CD4-positive, alpha-beta T cell treated with Interferon gamma for 1 hour (primary cell): ENCODE results near the gene EFNA1.
"Not testable (repeated sequence)": the region's sequence is repeated elsewhere in the genome, so short reads cannot be mapped to it uniquely, and the experiment has no call there.

Source experiments
- DNase-seq: peaks from one replicate; pipeline ENCODE4 v3.0.0-alpha.2; 2020

EFNA1 gene

DNA sequence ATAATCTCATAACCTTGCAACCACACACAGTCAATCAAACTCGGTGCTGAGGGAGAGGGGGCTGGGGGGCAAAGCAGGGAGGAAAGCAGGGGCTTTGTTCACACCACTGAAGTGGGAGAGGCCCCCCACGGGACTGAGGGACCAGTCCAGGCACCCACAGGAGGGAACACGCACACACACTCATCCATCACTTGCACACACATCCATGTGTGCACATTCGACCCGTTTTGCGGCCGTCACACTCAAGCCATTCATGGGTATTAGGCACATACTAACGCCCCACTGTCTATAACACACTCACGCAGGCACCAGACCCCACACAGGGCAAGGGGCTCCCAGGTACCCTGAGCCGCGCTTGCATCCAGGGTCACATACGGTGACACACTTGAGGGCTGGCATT, 35.0 kb upstream of the EFNA1 start:
- DNase-seq, result no peak

DNA sequence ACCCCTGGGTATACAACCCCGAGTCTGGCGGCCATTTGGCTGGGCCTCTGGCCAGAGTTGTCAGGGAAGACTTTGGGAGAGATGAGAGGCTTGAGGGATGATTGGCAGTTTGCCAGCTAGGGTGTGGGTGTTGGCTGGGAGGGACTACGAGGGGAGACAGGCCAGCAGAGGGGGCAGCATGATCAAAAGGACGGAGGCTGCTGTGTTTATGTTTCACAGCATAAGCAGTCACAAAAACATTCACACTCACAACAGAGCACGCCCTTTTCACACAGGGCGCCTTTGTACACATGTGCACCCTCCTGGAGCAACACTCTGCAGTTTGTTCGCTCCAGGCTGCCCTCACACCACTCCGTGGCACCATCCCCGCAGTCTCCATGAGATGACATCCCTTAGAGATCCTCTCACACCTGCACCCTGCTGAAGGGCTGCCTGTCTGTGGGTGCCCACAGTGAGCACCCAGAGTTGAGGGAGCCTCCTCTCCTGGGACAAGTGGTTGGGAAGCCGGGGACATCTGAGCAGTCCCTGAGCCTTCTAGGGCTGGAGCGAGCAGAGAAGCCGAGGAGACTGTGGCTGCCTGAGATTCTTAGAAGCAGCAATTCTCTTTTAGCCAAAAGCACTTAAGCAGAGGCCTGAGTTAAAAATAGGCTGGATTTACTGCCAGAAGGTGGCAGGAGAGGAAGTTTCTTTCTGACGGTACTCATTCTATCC, 33.6 kb upstream of the EFNA1 start:
- DNase-seq, result no peak

DNA sequence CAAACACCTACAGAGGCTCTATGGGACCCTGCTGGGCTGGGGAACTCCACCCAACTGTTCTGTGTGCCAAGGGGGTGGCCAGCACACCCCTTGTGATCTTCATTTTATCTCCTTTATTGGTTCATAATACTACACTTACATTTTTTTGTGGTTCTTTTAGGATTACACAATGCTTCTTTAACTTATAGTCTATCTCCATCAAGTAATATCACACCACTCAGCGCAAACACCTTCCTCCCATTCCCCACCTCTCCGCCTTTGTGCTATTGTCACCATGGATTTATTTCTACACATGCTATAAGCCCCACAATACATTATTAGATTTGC, 33.1 kb upstream of the EFNA1 start:
- no peak for DNase-seq

DNA sequence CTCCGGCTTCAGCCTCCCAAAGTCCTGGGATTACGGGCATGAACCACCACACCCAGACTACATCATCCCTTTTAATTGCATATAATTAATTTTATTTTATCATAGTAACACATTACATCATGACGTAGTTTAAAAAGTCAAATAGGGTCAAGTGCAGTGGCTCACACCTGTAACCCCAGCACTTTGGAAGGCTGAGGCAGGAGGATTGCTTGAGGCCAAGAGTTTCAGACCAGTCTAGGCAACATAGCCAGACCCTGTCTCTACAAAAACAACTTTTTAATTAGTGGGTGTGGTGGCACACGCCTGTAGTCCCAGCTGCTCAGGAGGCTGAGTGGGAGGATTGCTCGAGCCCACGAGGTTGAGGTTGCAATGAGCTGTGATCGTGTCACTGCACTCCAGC, 28.3 kb upstream of the EFNA1 start:
- DNase-seq, result no peak

DNA sequence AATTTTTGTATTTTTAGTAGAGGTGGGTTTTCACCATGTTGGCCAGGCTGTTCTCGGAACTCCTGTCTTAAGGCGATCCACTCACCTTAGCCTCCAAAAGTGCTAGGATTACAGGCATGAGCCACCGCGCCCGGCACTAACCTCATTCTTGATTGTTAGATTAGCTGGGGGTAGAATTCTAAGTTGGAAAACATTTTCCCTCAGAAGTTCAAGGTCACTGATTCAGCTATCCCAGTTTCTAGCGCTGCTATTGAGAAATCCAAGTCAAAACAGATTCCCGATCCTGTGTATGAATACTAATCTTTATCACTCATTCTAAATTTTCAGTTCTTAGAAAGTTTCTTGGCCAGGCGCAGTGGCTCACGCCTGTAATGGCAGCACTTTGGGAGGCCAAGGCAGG, 24.4 kb upstream of the EFNA1 start:
- no peak for DNase-seq

DNA sequence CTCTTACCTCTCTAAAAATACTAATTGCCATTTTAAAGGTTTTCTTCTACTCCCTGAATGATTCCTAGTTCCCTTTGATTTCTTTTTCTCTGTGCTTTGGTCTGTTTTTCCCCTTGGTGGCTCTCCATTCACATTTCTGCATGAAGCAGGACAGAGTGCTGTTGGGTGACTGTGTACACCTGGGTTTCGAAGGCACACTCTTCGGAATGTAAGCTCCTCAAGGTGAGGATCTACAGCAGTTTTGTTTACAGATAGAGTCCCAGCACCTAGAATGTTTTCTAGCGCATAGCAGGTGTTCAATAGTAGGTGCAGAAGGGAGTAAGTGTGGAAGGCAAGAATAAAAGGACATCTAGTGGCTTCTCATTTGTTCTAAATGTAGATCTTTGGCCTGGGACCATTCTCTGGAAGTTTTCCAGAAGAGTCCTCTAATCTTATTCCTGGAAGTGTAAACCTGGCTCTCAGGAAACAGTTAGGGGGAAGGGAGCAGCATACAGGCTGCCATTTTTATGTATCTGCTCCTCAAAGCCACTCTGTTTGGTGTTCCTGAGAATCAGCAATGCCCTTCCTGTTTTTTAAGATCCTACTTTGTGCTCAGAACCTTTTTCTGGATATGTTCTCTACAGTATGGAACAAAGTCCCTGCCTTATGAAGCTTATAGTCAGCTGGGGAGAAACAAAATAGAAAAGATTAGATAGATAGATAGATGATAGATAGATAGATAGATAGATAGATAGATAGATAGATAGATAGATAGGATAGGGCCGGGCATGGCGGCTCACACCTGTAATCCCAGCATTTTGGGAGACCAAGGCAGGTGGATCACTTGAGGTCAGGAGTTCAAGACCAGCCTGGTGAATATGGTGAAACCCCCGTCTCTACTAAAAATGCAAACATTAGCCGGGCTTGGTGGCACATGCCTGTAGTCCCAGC, 22.8 kb upstream of the EFNA1 start:
- no peak for DNase-seq

DNA sequence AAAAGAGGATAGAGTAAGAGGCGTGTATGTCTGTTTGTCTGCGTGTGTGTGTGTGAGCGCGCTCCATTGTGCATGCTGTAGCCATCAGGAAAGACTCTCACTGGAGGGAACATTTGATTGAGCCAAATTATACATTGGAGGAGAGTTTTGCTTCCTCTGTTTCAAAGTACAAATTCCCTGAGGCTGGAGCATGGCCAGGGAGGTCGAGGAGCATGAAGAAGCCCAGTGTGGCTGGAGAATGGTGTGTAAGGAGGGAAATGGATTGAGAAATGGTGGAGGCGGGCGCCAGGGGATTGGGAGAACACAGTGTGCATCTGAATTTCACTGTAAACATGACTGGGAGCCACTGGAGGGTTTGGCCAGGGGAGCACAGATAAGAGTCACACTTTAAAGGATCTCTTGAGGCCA, 22.1 kb upstream of the EFNA1 start:
- DNase-seq, result no peak

DNA sequence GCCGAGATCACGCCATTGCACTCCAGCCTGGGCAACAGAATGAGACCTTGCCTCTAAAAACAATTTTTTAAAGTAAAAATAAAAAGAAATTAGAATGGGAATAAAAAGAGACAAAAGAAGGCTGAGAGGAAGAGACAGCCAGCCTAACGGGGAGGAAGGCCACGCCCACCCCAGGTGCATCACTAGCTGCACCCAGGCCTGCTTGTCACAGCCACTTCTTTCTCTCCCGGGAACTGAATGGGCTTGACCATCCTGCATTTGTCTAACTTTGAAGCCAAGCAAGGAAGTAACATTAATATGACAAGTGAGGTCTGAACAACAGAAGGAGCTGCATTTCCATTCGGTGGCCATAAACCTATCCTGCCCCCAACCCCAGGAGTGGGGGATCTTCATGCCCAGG, 20.8 kb upstream of the EFNA1 start:
- DNase-seq, result no peak

DNA sequence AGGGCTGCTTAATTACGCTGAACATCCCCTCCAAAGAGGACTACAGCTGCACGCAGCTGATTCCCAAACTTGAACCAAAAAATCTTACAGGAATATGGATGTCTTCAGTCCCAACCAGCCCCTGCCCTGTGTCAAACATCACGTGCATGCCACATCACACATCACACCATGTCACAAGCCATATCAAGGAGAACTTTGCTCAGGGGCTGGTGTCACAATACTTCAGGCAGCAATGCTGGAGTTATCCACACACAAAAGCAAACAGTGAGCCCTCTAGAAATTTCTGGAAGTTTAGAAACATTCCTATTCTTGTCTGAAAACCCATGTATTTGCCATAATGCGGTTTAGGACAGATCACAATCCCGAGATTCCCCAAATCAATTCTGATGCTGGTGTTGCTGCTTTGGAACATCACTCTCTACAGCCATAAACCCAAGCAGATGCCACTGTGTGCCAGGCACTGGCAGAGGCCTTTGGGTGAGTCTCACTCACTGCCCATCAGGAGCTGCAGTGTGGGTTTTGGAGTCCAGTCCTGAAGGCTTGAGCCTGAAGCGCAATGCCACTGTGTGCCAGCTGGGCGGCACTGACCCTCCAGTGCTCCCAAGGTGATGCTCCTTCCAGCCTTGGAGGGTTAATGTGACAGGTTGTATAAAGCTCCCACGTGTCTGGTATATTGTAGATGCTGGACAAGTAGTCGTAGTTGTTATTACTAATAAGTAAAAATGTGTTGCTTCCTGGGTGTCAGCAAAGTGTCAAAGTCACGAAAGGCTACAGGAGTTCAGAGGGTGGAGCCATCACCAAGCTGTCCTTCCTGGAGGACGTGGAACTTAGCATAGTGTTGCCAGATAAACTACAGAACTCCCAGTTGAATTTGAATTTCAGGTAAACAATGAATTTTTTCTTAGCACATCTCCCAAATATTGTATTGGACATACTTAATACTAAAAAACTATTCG, 20.1 kb upstream of the EFNA1 start:
- DNase-seq, result no peak

DNA sequence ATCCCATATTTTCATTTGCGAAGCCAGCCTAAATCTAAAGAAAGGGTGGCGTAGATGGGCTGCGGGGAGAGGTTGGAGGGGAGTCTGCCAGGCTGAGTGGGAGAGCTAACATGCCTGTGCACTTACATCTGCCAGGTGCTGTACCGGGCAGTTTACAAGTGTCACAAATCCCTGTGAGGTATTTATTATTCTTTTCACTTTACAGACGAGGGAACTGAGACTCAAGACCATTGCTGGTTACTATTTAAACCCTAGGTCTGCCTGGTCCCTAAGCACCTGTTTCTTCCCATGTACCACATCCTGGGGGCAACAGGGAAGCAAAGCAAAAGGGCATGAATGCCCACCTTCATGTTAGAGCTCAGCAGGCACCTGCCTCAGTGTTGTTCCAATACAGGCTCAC, 19.4 kb upstream of the EFNA1 start:
- DNase-seq, result no peak

DNA sequence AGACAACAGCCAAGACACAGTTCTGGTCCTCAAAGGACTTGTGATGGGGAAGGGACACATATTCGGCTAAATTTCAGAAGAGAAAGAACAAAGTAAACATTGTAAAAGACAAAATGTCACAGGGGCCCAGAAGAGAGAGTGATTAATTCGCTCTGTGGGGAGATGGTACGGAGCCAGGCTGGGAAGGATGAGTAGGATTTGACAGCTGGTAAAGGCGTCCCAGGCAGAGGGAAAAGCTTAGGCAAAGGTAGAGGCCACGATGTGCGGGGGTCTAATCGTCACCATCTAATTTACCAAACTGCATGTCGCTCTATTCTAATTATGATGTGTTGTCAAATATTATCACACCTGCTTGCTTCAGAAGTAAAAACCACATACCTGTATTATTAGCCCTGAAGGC, 17.3 kb upstream of the EFNA1 start:
- DNase-seq, result no peak

DNA sequence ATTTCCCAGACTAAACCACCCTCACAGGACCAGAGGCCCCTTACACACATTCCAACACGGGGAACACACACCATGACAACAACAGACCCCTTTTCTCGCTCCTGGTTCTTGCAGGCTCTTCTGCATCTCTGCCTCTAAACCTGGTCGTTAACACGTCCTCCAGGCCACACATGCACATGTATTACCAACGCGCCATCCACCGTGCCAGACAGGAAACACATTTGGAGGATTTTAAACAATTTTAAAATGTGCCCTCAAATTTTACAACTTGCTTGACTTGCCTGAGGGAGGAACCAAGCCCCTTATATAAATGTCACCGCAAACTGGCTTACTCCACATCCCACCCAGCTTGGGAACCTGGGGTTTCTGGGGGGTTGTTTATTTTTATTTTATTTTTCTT, 16.9 kb upstream of the EFNA1 start:
- no peak for DNase-seq

DNA sequence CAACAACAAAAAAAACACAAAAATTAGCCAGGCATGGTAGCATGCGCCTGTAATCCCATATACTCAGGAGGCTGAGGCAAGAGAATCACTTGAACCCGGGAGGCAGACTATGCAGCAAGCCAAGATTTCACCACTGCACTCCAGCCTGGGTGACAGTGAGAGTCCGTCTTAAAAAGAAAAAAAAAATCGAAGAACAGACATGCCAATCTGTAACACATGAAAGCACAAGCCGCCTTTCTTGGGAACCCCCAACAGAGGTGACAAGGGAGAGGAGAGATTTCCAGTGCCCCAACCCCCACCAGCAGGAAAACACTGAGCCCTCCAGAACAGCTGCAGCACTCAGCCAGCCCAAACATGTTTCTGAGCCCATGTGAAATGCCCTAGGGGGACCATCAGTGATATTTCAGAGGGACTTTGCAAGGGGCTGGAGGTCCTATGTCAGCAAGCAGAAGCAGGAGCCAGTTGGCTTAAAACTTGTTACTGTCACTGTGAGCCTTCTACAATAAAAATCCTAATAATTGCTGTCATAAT, 14.2 kb upstream of the EFNA1 start:
- DNase-seq, result no peak

DNA sequence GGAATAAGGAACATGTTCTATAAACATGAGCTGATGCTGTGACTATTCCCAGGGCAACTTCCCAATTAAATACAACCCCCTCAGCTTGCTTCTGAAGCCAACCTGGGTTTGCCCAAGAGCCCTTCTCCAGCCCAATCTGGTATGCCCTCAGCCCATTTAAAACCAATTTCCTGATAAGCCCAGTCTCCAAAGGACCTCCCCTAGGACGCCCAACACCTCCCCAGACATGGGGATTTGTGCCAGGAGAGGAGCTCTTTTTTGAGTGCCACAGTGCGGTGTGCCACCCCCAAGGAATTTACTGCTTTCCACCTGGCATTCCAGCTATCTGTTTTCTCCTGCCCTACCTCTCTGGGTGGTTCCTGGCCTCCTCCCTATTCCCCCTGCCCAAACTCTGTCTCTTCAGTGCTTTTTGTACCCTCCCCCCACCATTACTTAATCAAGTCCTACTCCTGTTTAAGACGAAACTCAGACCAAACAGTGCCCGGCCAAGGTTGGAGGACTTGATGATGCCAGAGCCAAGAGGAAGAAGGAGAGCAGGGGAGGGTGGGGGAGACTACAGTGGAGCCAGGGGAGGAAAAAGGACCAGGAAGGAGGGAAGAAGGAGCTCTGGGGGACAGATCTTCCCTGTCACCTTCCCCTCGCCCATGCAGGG, 11.4 kb upstream of the EFNA1 start:
- DNase-seq, result no peak

DNA sequence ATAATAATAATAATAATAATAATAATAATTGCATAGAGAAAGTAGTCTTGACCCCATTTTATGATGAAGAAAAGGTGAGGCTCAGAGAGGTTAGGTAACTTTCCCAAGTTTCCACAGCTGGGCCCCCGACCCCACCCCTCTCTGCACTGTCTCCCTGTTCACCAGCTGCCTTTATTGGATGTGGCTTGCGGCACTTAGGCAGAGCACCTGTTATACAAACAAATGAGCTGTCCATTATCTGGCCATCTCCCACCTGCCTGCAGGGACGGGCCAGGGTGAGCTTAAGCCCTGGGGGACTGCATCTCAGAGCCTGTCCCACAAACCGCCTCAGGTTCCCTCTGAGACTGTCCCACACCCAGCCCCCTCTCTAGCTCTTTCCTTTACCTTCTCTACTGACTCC, 10.1 kb upstream of the EFNA1 start:
- DNase-seq, result no peak

DNA sequence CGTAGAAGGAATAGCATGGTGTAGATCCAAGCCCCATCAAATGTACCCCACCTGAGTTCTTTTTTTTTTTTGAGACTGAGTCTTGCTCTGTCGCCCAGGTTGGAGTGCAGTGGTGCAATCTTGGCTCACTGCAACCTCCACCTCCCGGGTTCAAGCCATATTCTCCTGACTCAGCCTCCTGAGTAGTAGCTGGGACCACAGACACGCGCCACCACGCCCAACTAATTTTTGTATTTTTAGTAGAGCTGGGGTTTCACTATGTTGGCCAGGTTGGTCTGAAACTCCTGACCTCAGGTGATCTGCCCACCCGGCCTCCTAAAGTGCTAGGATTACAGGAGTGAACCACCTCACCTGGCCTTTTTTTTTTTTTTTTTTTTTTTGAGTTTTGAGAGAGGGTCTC, 9.6 kb upstream of the EFNA1 start:
- not testable (repeated sequence) for DNase-seq

DNA sequence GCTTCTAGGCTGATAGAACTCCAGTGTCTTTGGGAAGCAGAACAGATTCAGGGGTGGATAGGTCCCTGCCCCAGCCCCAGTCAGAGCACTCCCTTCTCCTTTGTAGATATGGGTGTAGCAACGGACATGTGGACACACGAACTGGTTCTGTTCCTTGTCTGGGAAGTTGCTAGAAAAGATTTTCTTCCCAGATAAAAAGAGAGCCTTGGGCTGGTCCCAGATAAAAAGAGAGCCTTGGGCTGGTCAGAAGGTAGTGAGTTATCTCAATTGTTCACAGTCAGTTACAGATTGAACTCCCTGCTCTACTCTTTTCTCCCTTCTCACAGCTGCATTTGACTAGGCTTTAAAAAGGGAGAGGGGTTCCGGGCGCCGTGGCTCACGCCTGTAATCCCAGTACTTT, 7.4 kb upstream of the EFNA1 start:
- DNase-seq, result no peak

DNA sequence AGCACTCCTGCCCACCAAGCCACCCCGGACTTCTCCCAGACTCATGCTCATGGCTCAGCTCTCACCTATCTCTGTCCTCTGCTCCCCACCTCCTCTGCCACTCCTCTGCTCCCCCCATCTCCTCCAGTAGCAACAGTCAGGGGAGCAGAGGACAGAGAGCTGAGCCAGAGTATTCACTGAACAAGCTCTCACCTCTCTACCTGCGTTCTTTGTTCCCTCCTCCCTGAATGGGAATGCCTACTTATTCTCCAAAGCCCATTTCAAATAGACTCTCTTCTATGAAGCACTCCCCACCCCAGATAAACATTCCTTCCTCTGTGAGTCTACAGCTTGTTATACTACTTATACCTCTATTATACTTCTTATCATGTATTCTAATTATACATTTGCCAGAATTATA, 6.4 kb upstream of the EFNA1 start:
- no peak for DNase-seq

DNA sequence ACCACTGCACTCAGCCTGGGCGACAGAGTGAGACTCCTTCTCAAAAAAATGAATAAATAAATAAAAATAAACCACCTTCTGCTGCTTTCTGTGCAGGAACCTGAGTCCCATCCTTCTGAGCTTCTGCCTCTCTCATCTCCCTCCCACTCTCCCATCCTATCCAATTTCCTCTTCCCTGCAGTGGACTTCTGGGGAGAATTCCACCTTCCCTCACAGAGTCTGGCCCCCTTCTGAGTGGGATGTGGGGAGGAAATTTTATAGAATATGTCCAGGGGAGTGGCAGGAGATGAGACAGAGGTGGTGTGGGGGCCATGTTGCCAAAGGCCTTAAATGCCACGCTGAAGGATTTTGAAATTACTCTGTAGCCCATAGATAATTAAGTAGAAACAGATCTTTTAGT, 5.4 kb upstream of the EFNA1 start:
- DNase-seq, result no peak

DNA sequence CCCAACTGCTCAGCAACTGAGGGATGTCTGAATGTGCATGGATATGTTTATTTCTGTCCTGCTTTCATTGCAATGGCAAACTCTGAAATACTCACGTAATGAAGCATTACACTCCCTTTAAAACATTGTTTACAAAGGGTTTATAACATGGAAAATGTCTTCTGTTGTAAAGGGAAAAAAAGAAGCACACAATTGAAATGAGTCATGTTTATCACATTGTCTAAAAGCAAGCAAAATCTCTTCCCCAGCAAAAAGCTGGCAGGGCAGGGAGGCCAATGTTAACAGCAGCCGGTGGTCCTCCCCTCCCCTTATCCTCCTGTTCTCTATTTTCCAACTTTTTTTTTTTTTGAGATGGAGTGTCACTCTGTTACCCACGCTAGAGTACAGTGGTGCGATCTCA, 3.9 kb upstream of the EFNA1 start:
- no peak for DNase-seq

DNA sequence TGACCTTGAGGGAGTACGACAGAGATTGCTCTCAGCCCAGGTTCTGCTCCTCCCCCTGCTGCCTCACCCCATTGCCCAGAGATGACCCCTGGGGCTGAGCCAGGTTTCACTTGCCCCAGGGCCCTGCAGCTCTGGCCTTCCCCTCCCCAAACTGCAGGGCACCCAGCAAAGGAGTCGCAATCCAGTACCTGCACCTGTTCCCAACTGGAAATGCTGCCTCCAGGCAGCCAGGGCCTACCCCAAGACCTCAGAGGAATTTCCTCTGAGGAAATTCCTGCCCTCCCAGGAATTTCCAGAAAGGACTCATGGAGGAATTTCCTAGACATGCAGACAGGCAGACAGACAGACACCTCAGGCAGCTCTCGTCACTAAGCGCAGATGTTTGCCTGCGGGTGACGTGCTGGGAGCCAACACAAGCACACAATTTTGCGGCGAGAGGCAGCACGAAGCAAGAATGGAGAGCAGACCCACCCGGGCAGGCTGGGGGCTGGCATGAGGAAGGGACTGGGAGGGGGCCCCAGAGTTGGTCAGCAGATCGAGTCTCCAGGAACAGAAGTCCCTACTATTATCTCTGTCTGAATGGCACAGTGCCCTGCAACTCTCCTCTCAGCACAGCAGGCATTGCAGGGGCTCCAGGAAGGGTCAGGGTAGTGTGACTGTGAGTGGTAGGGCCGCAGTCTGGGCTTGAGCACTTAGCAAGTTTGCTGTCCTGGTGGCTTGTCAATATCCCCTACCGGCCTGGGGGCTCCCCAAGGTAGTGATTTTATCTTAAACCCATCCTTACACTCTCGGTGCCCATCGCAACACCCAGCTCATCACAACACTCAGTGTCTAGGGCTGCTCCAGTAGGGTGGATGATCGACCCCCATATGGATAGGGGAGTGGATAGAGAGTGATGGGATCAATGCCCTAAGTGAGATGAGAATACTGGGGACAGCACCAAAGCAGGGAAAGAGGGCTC, 2.9 kb upstream of the EFNA1 start:
- no peak for DNase-seq
